Smooth muscle cell (in vitro differentiated cells): ENCODE data around the gene NLRP11. TPM values are rescaled to one million over a fixed set of nuclear protein-coding genes. Genes with fewer than 3 reads are reported as not detected.
"Not testable (repeated sequence)": the region's sequence is repeated elsewhere in the genome, so short reads cannot be mapped to it uniquely, and the experiment has no call there.

Experiments used
- DNase-seq: peaks from one replicate; lab custom pipeline; 2025; ENCODE audit not compliant: unreplicated experiment; lab: John Stamatoyannopoulos, UW
- H2AFZ ChIP-seq: fragments of 200-600 bp; sonication (generic); 2 replicates; pipeline ENCODE4 v1.6.0; 2016; ENCODE audit warnings: antibody characterized with exemption, low read depth, mild to moderate bottlenecking
- H3F3A ChIP-seq: fragments of 200-600 bp; sonication (generic); 2 replicates; pipeline ENCODE4 v1.6.0; 2017; ENCODE audit warnings: antibody characterized with exemption, low read depth
- H3K27ac ChIP-seq: fragments of 200-600 bp; sonication (generic); 2 replicates; pipeline ENCODE4 v1.5.1; 2016; ENCODE audit warnings: low read depth, mild to moderate bottlenecking
- H3K27me3 ChIP-seq: fragments of 200-600 bp; sonication (generic); 2 replicates; pipeline ENCODE4 v1.6.1; 2016; ENCODE audit warnings: low read depth, mild to moderate bottlenecking
- H3K36me3 ChIP-seq: fragments of 200-600 bp; sonication (generic); 2 replicates; pipeline ENCODE4 v1.5.1; 2016; ENCODE audit warnings: low read depth
- H3K4me1 ChIP-seq: fragments of 200-600 bp; sonication (generic); 2 replicates; pipeline ENCODE4 v1.5.1; 2016; ENCODE audit warnings: low read depth
- H3K4me2 ChIP-seq: fragments of 200-600 bp; sonication (generic); 2 replicates; pipeline ENCODE4 v1.6.0; 2016; ENCODE audit warnings: mild to moderate bottlenecking
- H3K4me3 ChIP-seq: fragments of 200-600 bp; sonication (generic); 2 replicates; pipeline ENCODE4 v1.5.1; 2016; ENCODE audit warnings: mild to moderate bottlenecking
- H3K79me2 ChIP-seq: fragments of 200-600 bp; sonication (generic); 2 replicates; pipeline ENCODE4 v1.6.0; 2016; ENCODE audit warnings: low read depth, mild to moderate bottlenecking
- H3K9ac ChIP-seq: fragments of 200-600 bp; sonication (generic); 2 replicates; pipeline ENCODE4 v1.6.0; 2016; ENCODE audit warnings: low read depth
- H3K9me3 ChIP-seq: fragments of 200-600 bp; sonication (generic); replicated peaks from 2 replicates; pipeline ENCODE4 v1.5.1; 2016; ENCODE audit warnings: low read depth
- H4K20me1 ChIP-seq: fragments of 200-600 bp; sonication (generic); 2 replicates; pipeline ENCODE4 v1.6.0; 2016; ENCODE audit warnings: low read depth
- WGBS: methylation state at CpG from one replicate; pipeline ENCODE4 v1.1.7; 2016; ENCODE audit warnings: low lambda C conversion rate; 5-methylcytosine and 5-hydroxymethylcytosine counted together
- polyA plus RNA-seq: library from polyadenylated mRNA; unstranded; fragments of >200 nt; fragmentation: Nextera tagmentation; extraction: Ambion mirVana; gene quantifications from 2 replicates; pipeline ENCODE4 v1.2.1, GENCODE V29; 2016
- total RNA-seq: library from RNA; depleted of rRNA; stranded (reverse); fragments of >200 nt; gene quantifications from 2 replicates; pipeline ENCODE4 v1.2.3, GENCODE V29; 2014
- TF ChIP-seq, protein P1 (sequence below): fragments of 200-600 bp; sonication (generic); IDR thresholded peaks from 2 replicates; pipeline ENCODE4 v1.5.1; 2017; ENCODE audit warnings: borderline replicate concordance, mild to moderate bottlenecking, antibody characterized with exemption; ENCODE audit not compliant: insufficient read depth, poor library complexity, severe bottlenecking

Gene NLRP11
- total and polyA plus RNA-seq, 2 experiments from 2014 or later = not detected

GRCh38 chr19:55756808-55757207 is 75.0 kb downstream of the NLRP11 start:
- H4K20me1 ChIP-seq, H3K4me1 ChIP-seq, H3K27ac ChIP-seq, DNase-seq, H3K9ac ChIP-seq, H2AFZ ChIP-seq, H3F3A ChIP-seq, H3K4me3 ChIP-seq, H3K27me3 ChIP-seq, H3K4me2 ChIP-seq, H3K79me2 ChIP-seq, H3K9me3 ChIP-seq, H3K36me3 ChIP-seq: not testable (repeated sequence)
- WGBS = 64% methylated on average over 4 of the region's 4 CpGs

- H4K20me1 ChIP-seq = no peaks in the 10 kb centered on the region
- H3K27me3 ChIP-seq = no peaks in the 10 kb centered on the region
- WGBS = 49% methylated on average over 3 of the region's 3 CpGs
- no peaks in the 10 kb centered on the region for H3F3A ChIP-seq
- no peaks in the 10 kb centered on the region for H3K79me2 ChIP-seq
- no peak overlapping the region for H3K27ac ChIP-seq
- H3K4me1 ChIP-seq = no peaks in the 10 kb centered on the region
- H2AFZ ChIP-seq = no peak overlapping the region
- H3K9ac ChIP-seq = no peak overlapping the region
- H3K4me3 ChIP-seq = no peak overlapping the region
- no peak overlapping the region for H3K4me2 ChIP-seq
- DNase-seq = no peak
- H3K9me3 ChIP-seq = peaks cover 5% of the 10 kb centered on the region
- H3K36me3 ChIP-seq = no peaks in the 10 kb centered on the region
- TF ChIP-seq, protein P1, sequence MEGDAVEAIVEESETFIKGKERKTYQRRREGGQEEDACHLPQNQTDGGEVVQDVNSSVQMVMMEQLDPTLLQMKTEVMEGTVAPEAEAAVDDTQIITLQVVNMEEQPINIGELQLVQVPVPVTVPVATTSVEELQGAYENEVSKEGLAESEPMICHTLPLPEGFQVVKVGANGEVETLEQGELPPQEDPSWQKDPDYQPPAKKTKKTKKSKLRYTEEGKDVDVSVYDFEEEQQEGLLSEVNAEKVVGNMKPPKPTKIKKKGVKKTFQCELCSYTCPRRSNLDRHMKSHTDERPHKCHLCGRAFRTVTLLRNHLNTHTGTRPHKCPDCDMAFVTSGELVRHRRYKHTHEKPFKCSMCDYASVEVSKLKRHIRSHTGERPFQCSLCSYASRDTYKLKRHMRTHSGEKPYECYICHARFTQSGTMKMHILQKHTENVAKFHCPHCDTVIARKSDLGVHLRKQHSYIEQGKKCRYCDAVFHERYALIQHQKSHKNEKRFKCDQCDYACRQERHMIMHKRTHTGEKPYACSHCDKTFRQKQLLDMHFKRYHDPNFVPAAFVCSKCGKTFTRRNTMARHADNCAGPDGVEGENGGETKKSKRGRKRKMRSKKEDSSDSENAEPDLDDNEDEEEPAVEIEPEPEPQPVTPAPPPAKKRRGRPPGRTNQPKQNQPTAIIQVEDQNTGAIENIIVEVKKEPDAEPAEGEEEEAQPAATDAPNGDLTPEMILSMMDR = no peak
Observed at GRCh38 chr19:55753401-55753800, 78.4 kb downstream of the NLRP11 start.

DNA sequence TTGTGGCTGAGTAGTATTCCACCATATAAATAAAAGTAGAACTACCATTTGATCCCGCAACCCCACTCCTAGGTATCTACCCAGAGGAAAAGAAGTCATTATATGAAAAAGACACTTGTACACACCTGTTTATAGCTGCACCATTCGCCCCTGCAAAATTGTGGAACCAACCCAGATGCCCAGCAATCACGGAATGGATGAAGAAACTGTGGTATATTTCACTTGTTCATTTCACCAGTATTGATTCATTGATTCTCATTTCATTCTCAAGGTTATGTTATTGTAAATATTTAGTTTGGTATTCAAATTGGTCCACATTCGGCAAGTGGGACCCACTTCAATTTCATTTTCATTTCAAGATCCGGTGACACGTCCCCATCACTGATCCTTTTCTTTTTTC is 81.1 kb downstream of the NLRP11 start:
- no peaks in the 10 kb centered on the region for H3F3A ChIP-seq
- WGBS = 75% methylated on average over 6 of the region's 6 CpGs
- no peaks in the 10 kb centered on the region for H3K36me3 ChIP-seq
- H3K4me3 ChIP-seq = no peak overlapping the region
- no peak for DNase-seq
- no peak overlapping the region for H3K27ac ChIP-seq
- no peaks in the 10 kb centered on the region for H3K79me2 ChIP-seq
- peaks cover 5% of the 10 kb centered on the region for H3K9me3 ChIP-seq
- H3K4me1 ChIP-seq = no peaks in the 10 kb centered on the region
- no peak overlapping the region for H2AFZ ChIP-seq
- H3K9ac ChIP-seq = no peak overlapping the region
- H4K20me1 ChIP-seq = no peaks in the 10 kb centered on the region
- TF ChIP-seq, protein P1 = no peak
- H3K4me2 ChIP-seq = no peak overlapping the region
- no peaks in the 10 kb centered on the region for H3K27me3 ChIP-seq

GRCh38 chr19:55738302-55738701 is 93.5 kb downstream of the NLRP11 start, which contains the start of gene NLRP9:
TSS of gene NLRP9 (minus strand) at chr19:55738402. CDS start at chr19:55738374, 28 bp downstream.
- H3K79me2 ChIP-seq = no peaks in the 10 kb centered on the region
- H2AFZ ChIP-seq = no peak within 1 kb of the TSS
- no peaks in the 10 kb centered on the region for H3K4me1 ChIP-seq
- H3K4me2 ChIP-seq = no peak within 1 kb of the TSS
- H3K9me3 ChIP-seq = peaks cover 8% of the 10 kb centered on the region
- no peaks in the 10 kb centered on the region for H3K27me3 ChIP-seq
- no peak within 1 kb of the TSS for H3K9ac ChIP-seq
- WGBS = 71% methylated on average over 3 of the region's 3 CpGs
- no peaks in the 10 kb centered on the region for H4K20me1 ChIP-seq
- no peak within 1 kb of the TSS for H3K4me3 ChIP-seq
- no peak for DNase-seq
- H3F3A ChIP-seq = no peaks in the 10 kb centered on the region
- H3K27ac ChIP-seq = no peak within 1 kb of the TSS
- no peaks in the 10 kb centered on the region for H3K36me3 ChIP-seq
- TF ChIP-seq, protein P1 = no peak

Other genes starting within 250 kb of the NLRP11 start
- gene FIZ1, start 232.5 kb downstream of the NLRP11 start, total RNA-seq = 4.6 and 10.4 TPM in 2 replicates
- gene FIZ1, start 232.5 kb downstream of the NLRP11 start, polyA plus RNA-seq = 16.8 and 17.7 TPM in 2 replicates
- gene ZNF524, start 231.7 kb downstream of the NLRP11 start, total RNA-seq = 16.3 and 20.1 TPM in 2 replicates
- gene ZNF524, start 231.7 kb downstream of the NLRP11 start, polyA plus RNA-seq = 13.3 and 19.4 TPM in 2 replicates
- 3.0 and 3.8 TPM in 2 replicates for gene ZNF865, start 226.4 kb downstream of the NLRP11 start, total RNA-seq
- gene ZNF865, start 226.4 kb downstream of the NLRP11 start, polyA plus RNA-seq = 1.2 and 2.0 TPM in 2 replicates
- gene ZNF784, start 207.4 kb downstream of the NLRP11 start, total RNA-seq = 3.1 and 3.8 TPM in 2 replicates
- gene ZNF784, start 207.4 kb downstream of the NLRP11 start, polyA plus RNA-seq = 7.2 and 7.3 TPM in 2 replicates
- gene ZNF580, start 191.0 kb downstream of the NLRP11 start, total RNA-seq = 6.2 and 11.9 TPM in 2 replicates
- 68.8 and 76.8 TPM in 2 replicates for gene ZNF580, start 191.0 kb downstream of the NLRP11 start, polyA plus RNA-seq
- gene ZNF581, start 188.3 kb downstream of the NLRP11 start, total RNA-seq = 6.8 and 10.0 TPM in 2 replicates
- gene ZNF581, start 188.3 kb downstream of the NLRP11 start, polyA plus RNA-seq = 21.4 and 22.0 TPM in 2 replicates
- 6.9 and 7.7 TPM in 2 replicates for gene CCDC106, start 183.8 kb downstream of the NLRP11 start, total RNA-seq
- 18.3 and 24.8 TPM in 2 replicates for gene CCDC106, start 183.8 kb downstream of the NLRP11 start, polyA plus RNA-seq
- gene U2AF2, start 177.0 kb downstream of the NLRP11 start, total RNA-seq = 70.7 and 75.0 TPM in 2 replicates
- gene U2AF2, start 177.0 kb downstream of the NLRP11 start, polyA plus RNA-seq = 8.4 and 14.4 TPM in 2 replicates
- gene EPN1, start 156.8 kb downstream of the NLRP11 start, total RNA-seq = 25.3 and 34.5 TPM in 2 replicates
- 119 and 121 TPM in 2 replicates for gene EPN1, start 156.8 kb downstream of the NLRP11 start, polyA plus RNA-seq
- gene NLRP9, start 93.6 kb downstream of the NLRP11 start, total RNA-seq = not detected in 2 replicates
- 0.07 TPM in 1 of 2 replicates, not detected in the other for gene NLRP9, start 93.6 kb downstream of the NLRP11 start, polyA plus RNA-seq
- gene RFPL4A, start 72.9 kb downstream of the NLRP11 start, total RNA-seq = not detected in 2 replicates
- gene RFPL4A, start 72.9 kb downstream of the NLRP11 start, polyA plus RNA-seq = not detected in 2 replicates
- not detected in 2 replicates for gene RFPL4AL1, start 62.9 kb downstream of the NLRP11 start, total RNA-seq
- gene RFPL4AL1, start 62.9 kb downstream of the NLRP11 start, polyA plus RNA-seq = not detected in 2 replicates
- gene NLRP4, start 4.5 kb upstream of the NLRP11 start, total RNA-seq = not detected in 2 replicates
- not detected in 2 replicates for gene NLRP4, start 4.5 kb upstream of the NLRP11 start, polyA plus RNA-seq
- not detected in 2 replicates for gene NLRP13, start 100.3 kb upstream of the NLRP11 start, total RNA-seq
- gene NLRP13, start 100.3 kb upstream of the NLRP11 start, polyA plus RNA-seq = not detected in 2 replicates
- gene NLRP8, start 115.8 kb upstream of the NLRP11 start, total RNA-seq = not detected in 2 replicates
- not detected in 2 replicates for gene NLRP8, start 115.8 kb upstream of the NLRP11 start, polyA plus RNA-seq
- gene NLRP5, start 154.8 kb upstream of the NLRP11 start, total RNA-seq = not detected in 2 replicates
- gene NLRP5, start 154.8 kb upstream of the NLRP11 start, polyA plus RNA-seq = not detected in 2 replicates